HAP-1 (cell line): ENCODE data around the gene RAB29.

ENCODE experiments used
- DNase-seq, 2 experiments: peaks; one replicate each; pipeline ENCODE4 v3.0.0-alpha.2; 2016 to 2020; ENCODE audit warnings: low spot score in 2 of 2
- H3K27me3 ChIP-seq: fragments of 250-450 bp; sonication (Bioruptor Pico); 2 replicates; pipeline ENCODE4 v1.5.1; 2020; ENCODE audit warnings: low read depth, mild to moderate bottlenecking, moderate library complexity
- H3K36me3 ChIP-seq: fragments of 250-450 bp; sonication (Bioruptor Pico); replicated peaks from 2 replicates; pipeline ENCODE4 v1.5.1; 2020; ENCODE audit warnings: mild to moderate bottlenecking
- H3K4me1 ChIP-seq: fragments of 250-450 bp; sonication (Bioruptor Pico); 2 replicates; pipeline ENCODE4 v1.5.1; 2020; ENCODE audit warnings: mild to moderate bottlenecking
- H3K4me3 ChIP-seq: fragments of 250-450 bp; sonication (Bioruptor Pico); 2 replicates; pipeline ENCODE4 v1.5.1; 2020; ENCODE audit warnings: mild to moderate bottlenecking, moderate library complexity
- H3K9me3 ChIP-seq: fragments of 250-450 bp; sonication (Bioruptor Pico); 2 replicates; pipeline ENCODE4 v1.5.1; 2020; ENCODE audit warnings: mild to moderate bottlenecking, moderate library complexity
- in situ Hi-C: fragments of 300-500 bp; cut with MboI; formaldehyde crosslinking; loops from 3 replicates; pipeline ENCODE4 v1.14.3; 2020; ENCODE audit warnings: low sequenced_read_pairs, inconsistent platforms, mixed read lengths

Gene RAB29

GRCh38 chr1:205805082-205805711, 29.9 kb upstream of the RAB29 start:
- Histone ChIP-seq H3K9me3 (no peaks in the 10 kb centered on the region), H3K4me3 (no peak overlapping the region), H3K27me3 (no peaks in the 10 kb centered on the region), H3K4me1 (no peaks in the 10 kb centered on the region; the same call in 1 of the 2 replicates), H3K36me3 (peaks cover 17% of the 10 kb centered on the region)
- DNase-seq = no peak
- in situ Hi-C loops = no loop called here

- Histone ChIP-seq H3K36me3 (peaks cover 11% of the 10 kb centered on the region), H3K4me1 (no peaks in the 10 kb centered on the region; the same call in 1 of the 2 replicates), H3K4me3 (no peak overlapping the region), H3K27me3 (no peaks in the 10 kb centered on the region), H3K9me3 (no peaks in the 10 kb centered on the region)
- no peak for DNase-seq
- in situ Hi-C loops = no loop called here
These were observed 29.3 kb upstream of the RAB29 start for GRCh38 chr1:205804605-205805004.

GRCh38 chr1:205803986-205804385, 28.7 kb upstream of the RAB29 start:
- DNase-seq = no peak
- peaks cover 7% of the 10 kb centered on the region; the same call in 1 of the 2 replicates for H3K36me3 ChIP-seq
- no peaks in the 10 kb centered on the region for H3K9me3 ChIP-seq
- no peak overlapping the region for H3K4me3 ChIP-seq
- no peaks in the 10 kb centered on the region for H3K4me1 ChIP-seq
- in situ Hi-C loops = no loop called here
- no peaks in the 10 kb centered on the region for H3K27me3 ChIP-seq

GRCh38 chr1:205802060-205802459, 26.8 kb upstream of the RAB29 start:
- H3K4me3 ChIP-seq = no peak overlapping the region
- H3K36me3 ChIP-seq = peaks cover 8% of the 10 kb centered on the region
- H3K27me3 ChIP-seq = no peaks in the 10 kb centered on the region
- no peaks in the 10 kb centered on the region for H3K4me1 ChIP-seq
- no peak for DNase-seq
- in situ Hi-C loops = no loop called here
- H3K9me3 ChIP-seq = no peaks in the 10 kb centered on the region

- H3K27me3 ChIP-seq = no peaks in the 10 kb centered on the region
- H3K9me3 ChIP-seq = no peaks in the 10 kb centered on the region
- no peak for DNase-seq
- H3K4me3 ChIP-seq = no peak overlapping the region
- no peaks in the 10 kb centered on the region for H3K4me1 ChIP-seq
- in situ Hi-C loops = no loop called here
- H3K36me3 ChIP-seq = peaks cover 16% of the 10 kb centered on the region
These were observed 25.9 kb upstream of the RAB29 start for GRCh38 chr1:205800981-205801703.

- no peaks in the 10 kb centered on the region for H3K9me3 ChIP-seq
- no peaks in the 10 kb centered on the region for H3K27me3 ChIP-seq
- no peaks in the 10 kb centered on the region for H3K4me1 ChIP-seq
- no peak for DNase-seq
- no peak overlapping the region for H3K4me3 ChIP-seq
- in situ Hi-C loops = no loop called here
- H3K36me3 ChIP-seq = peaks cover 18% of the 10 kb centered on the region
These were observed 25.1 kb upstream of the RAB29 start for GRCh38 chr1:205800427-205800826.

GRCh38 chr1:205798577-205798976, 23.3 kb upstream of the RAB29 start:
- no peaks in the 10 kb centered on the region for H3K4me1 ChIP-seq
- H3K36me3 ChIP-seq = peaks cover 30% of the 10 kb centered on the region
- H3K9me3 ChIP-seq = no peaks in the 10 kb centered on the region
- DNase-seq = no peak
- in situ Hi-C loops = loop anchor here (10.0 kb wide), 2 partner anchors 186 to 306 kb away; no protein-coding TSS in a partner anchor
- no peaks in the 10 kb centered on the region for H3K27me3 ChIP-seq
- H3K4me3 ChIP-seq = no peak overlapping the region

GRCh38 chr1:205797168-205797567, 21.9 kb upstream of the RAB29 start:
- no peak for DNase-seq
- H3K27me3 ChIP-seq = no peaks in the 10 kb centered on the region
- H3K4me3 ChIP-seq = no peak overlapping the region
- H3K36me3 ChIP-seq = peaks cover 34% of the 10 kb centered on the region
- H3K4me1 ChIP-seq = no peaks in the 10 kb centered on the region
- no peaks in the 10 kb centered on the region for H3K9me3 ChIP-seq
- in situ Hi-C loops = loop anchor here (10.0 kb wide), 2 partner anchors 188 to 308 kb away; no protein-coding TSS in a partner anchor

- Histone ChIP-seq H3K9me3 (no peaks in the 10 kb centered on the region), H3K4me1 (no peaks in the 10 kb centered on the region), H3K4me3 (no peak overlapping the region), H3K36me3 (peaks cover 50% of the 10 kb centered on the region), H3K27me3 (no peaks in the 10 kb centered on the region)
- no peak for DNase-seq
- in situ Hi-C loops = loop anchor here (5.0 to 10.0 kb wide), 3 partner anchors 118 to 311 kb away; no protein-coding TSS in a partner anchor
These were observed 18.9 kb upstream of the RAB29 start for GRCh38 chr1:205794011-205794730.

- no peak for DNase-seq
- H3K36me3 ChIP-seq = peaks cover 47% of the 10 kb centered on the region
- no peaks in the 10 kb centered on the region for H3K4me1 ChIP-seq
- no peaks in the 10 kb centered on the region for H3K27me3 ChIP-seq
- H3K4me3 ChIP-seq = no peak overlapping the region
- in situ Hi-C loops = loop anchor here (5.0 to 10.0 kb wide), 3 partner anchors 119 to 312 kb away; no protein-coding TSS in a partner anchor
- H3K9me3 ChIP-seq = no peaks in the 10 kb centered on the region
These were observed 17.8 kb upstream of the RAB29 start for GRCh38 chr1:205792961-205793673.

- in situ Hi-C loops = loop anchor here (5.0 to 10.0 kb wide), 3 partner anchors 120 to 312 kb away; no protein-coding TSS in a partner anchor
- H3K36me3 ChIP-seq = peaks cover 47% of the 10 kb centered on the region
- no peak overlapping the region for H3K4me3 ChIP-seq
- H3K27me3 ChIP-seq = no peaks in the 10 kb centered on the region
- DNase-seq = no peak
- H3K9me3 ChIP-seq = no peaks in the 10 kb centered on the region
- no peaks in the 10 kb centered on the region for H3K4me1 ChIP-seq
These were observed 17.2 kb upstream of the RAB29 start for GRCh38 chr1:205792481-205792881.

GRCh38 chr1:205791568-205792180, 16.4 kb upstream of the RAB29 start:
- H3K36me3 ChIP-seq = peaks cover 40% of the 10 kb centered on the region
- peak; percentile 39 to 79 for DNase-seq
- no peaks in the 10 kb centered on the region for H3K27me3 ChIP-seq
- H3K9me3 ChIP-seq = no peaks in the 10 kb centered on the region
- in situ Hi-C loops = loop anchor here (5.0 to 10.0 kb wide), 3 partner anchors 121 to 313 kb away; no protein-coding TSS in a partner anchor
- no peak overlapping the region for H3K4me3 ChIP-seq
- no peaks in the 10 kb centered on the region for H3K4me1 ChIP-seq
